Measurements from ENCODE around the gene MRPL4. TPM values are rescaled to one million over a fixed set of nuclear protein-coding genes. Genes with fewer than 3 reads are reported as not detected.

MRPL4 gene
- total RNA-seq, 4 donors from 2014 or later: 44.1 to 89.6 (median 62.5) TPM

DNA sequence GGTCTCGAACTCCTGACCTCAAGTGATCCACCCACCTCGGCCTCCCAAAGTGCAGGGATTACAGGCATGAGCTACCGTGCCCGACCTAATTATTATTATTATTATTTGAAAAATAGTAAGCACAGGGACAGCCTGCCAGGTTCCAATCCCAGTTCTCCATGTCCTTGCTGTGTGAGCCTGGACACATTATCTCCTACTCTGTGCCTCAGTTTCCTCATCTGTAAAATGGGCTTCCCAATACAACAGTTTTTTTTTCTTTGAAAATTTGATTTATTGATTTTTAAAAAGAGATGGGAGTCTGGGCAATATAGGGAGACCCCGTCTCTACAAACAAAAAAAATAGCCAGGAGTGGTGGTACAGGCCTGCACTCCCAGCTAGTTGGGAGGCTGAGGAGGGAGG, 54.3 kb downstream of the MRPL4 start:
- Histone ChIP-seq H3K4me1 (no peaks in the 10 kb centered on the region), H3K4me3 (no peak overlapping the region), H3K9me3 (no peaks in the 10 kb centered on the region), H3K27ac (no peak overlapping the region), H3K36me3 (no peaks in the 10 kb centered on the region), H3K27me3 (peaks cover 9% of the 10 kb centered on the region)
- no peak for DNase-seq
- TF ChIP-seq POLR2AphosphoS5 (IDR thresholded peaks at IDR 0.05) (no peak), POLR2A (IDR thresholded peaks at IDR 0.05) (no peak), EP300 (IDR thresholded peaks at IDR 0.05; ENCODE audit: low read depth) (no peak)
- TF ChIP-seq, protein P1, sequence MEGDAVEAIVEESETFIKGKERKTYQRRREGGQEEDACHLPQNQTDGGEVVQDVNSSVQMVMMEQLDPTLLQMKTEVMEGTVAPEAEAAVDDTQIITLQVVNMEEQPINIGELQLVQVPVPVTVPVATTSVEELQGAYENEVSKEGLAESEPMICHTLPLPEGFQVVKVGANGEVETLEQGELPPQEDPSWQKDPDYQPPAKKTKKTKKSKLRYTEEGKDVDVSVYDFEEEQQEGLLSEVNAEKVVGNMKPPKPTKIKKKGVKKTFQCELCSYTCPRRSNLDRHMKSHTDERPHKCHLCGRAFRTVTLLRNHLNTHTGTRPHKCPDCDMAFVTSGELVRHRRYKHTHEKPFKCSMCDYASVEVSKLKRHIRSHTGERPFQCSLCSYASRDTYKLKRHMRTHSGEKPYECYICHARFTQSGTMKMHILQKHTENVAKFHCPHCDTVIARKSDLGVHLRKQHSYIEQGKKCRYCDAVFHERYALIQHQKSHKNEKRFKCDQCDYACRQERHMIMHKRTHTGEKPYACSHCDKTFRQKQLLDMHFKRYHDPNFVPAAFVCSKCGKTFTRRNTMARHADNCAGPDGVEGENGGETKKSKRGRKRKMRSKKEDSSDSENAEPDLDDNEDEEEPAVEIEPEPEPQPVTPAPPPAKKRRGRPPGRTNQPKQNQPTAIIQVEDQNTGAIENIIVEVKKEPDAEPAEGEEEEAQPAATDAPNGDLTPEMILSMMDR (IDR thresholded peaks at IDR 0.05): no peak
- WGBS, 2 donors (ENCODE audit: low coverage in 1 of 2): 85 to 89% methylated on average over 1 to 5 of the region's 5 CpGs
- in situ Hi-C loops (cut with MboI; ENCODE audit: low pct_ligation_motif_present in 1 of 4, low pct_unique_long_range_greater_than_20kb in 1 of 4, low sequenced_read_pairs in 3 of 4) (no loop called here), intact Hi-C loops (cut with DNase I; ENCODE audit: low total_unique reads) (no loop called here)

DNA sequence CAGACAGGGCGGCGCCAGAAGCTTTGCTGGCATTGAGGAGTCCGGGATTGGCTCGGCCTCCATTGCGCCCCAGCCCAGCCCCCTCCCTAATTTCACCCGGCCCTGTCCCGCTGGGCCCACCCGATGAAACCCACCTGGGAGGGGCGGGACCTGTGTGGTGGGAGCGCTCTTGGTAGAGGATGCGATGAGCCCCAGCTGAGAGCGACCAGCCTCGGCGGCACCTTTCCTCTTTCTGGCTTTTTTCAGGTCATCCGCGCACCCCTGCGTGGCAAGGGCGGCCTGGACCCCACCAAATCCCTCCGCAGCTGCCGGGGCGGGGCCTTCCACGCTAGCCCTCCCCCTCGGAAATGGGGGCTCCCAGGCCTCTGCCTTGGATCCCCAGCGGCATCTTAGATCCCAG, 57.4 kb downstream of the MRPL4 start, which contains the start of gene ZGLP1:
Gene ZGLP1 (minus strand): TSS at position 393 of the 400 bp plus-strand sequence.
- Histone ChIP-seq H3K27ac (no peak within 1 kb of the TSS), H3K36me3 (no peaks in the 10 kb centered on the region), H3K9me3 (no peaks in the 10 kb centered on the region), H3K27me3 (no peaks in the 10 kb centered on the region), H3K4me1 (no peaks in the 10 kb centered on the region), H3K4me3 (no peak within 1 kb of the TSS)
- no peak for TF ChIP-seq EP300 (IDR thresholded peaks at IDR 0.05; ENCODE audit: low read depth)
- no peak for TF ChIP-seq POLR2AphosphoS5 (IDR thresholded peaks at IDR 0.05)
- intact Hi-C loops (cut with DNase I; ENCODE audit: low total_unique reads) (no loop called here), in situ Hi-C loops (cut with MboI; ENCODE audit: low pct_ligation_motif_present in 1 of 4, low pct_unique_long_range_greater_than_20kb in 1 of 4, low sequenced_read_pairs in 3 of 4) (no loop called here)
- WGBS, 2 donors (ENCODE audit: low coverage in 1 of 2): 98 to 100% methylated on average over 1 to 22 of the region's 24 CpGs
- DNase-seq: no peak

Small RNA genes within 50 kb of the gene (small RNA-seq; reads per million reads assigned to genes)
- gene AC011511.1: 0 reads per million in 4 donors
- gene MIR4322: 0 reads per million in 4 donors

Other genes starting within 250 kb of the MRPL4 start
- gene COL5A3, start 241.7 kb upstream of the MRPL4 start, total RNA-seq: 10 to 100 TPM in 2 of 4 donors, 1 to 10 TPM in 2; 2.5 to 17.7 (median 7.9) TPM
- not detected for gene RDH8, start 238.7 kb upstream of the MRPL4 start, total RNA-seq
- gene SHFL, start 165.9 kb upstream of the MRPL4 start, total RNA-seq: 10 to 100 TPM; 24.5 to 56.1 (median 39.0) TPM
- 1 to 10 TPM in 1 of 4 donors, under 1 TPM in 2, not detected in 1; 0.32 to 4.5 (median 0.55) TPM for gene ANGPTL6, start 149.5 kb upstream of the MRPL4 start, total RNA-seq
- 10 to 100 TPM; 10.1 to 31.8 (median 21.5) TPM for gene PPAN, start 145.9 kb upstream of the MRPL4 start, total RNA-seq
- gene P2RY11, start 140.5 kb upstream of the MRPL4 start, total RNA-seq: 10 to 100 TPM in 1 of 4 donors, 1 to 10 TPM in 2, under 1 TPM in 1; 0.80 to 13.8 (median 6.9) TPM
- 100 to 1,000 TPM; 169 to 293 (median 198) TPM for gene EIF3G, start 132.3 kb upstream of the MRPL4 start, total RNA-seq
- gene DNMT1, start 57.3 kb upstream of the MRPL4 start, total RNA-seq: 100 to 1,000 TPM in 1 of 4 donors, 10 to 100 TPM in 3; 23.3 to 122 (median 42.0) TPM
- 1 to 10 TPM in 3 of 4 donors, under 1 TPM in 1; 0.80 to 7.1 (median 3.5) TPM for gene S1PR2, start 20.9 kb upstream of the MRPL4 start, total RNA-seq
- gene ICAM1, start 18.9 kb downstream of the MRPL4 start, total RNA-seq: 10 to 100 TPM in 1 of 4 donors, 1 to 10 TPM in 3; 6.4 to 26.6 (median 7.7) TPM
- gene ICAM4, start 34.7 kb downstream of the MRPL4 start, total RNA-seq: under 1 TPM in 2 of 4 donors, not detected in 2; 0.48 to 0.55 TPM
- gene ICAM5, start 37.7 kb downstream of the MRPL4 start, total RNA-seq: under 1 TPM in 2 of 4 donors, not detected in 2; 0.27 to 0.48 TPM
- gene ZGLP1, start 57.6 kb downstream of the MRPL4 start, total RNA-seq: 1 to 10 TPM; 1.9 to 8.2 (median 3.8) TPM
- 10 to 100 TPM in 1 of 4 donors, 1 to 10 TPM in 2, not detected in 1; 6.1 to 28.9 (median 8.4) TPM for gene FDX2, start 63.8 kb downstream of the MRPL4 start, total RNA-seq
- 10 to 100 TPM; 35.0 to 39.6 (median 38.6) TPM for gene RAVER1, start 81.3 kb downstream of the MRPL4 start, total RNA-seq
- 10 to 100 TPM in 2 of 4 donors, 1 to 10 TPM in 2; 2.6 to 17.5 (median 8.6) TPM for gene ICAM3, start 87.4 kb downstream of the MRPL4 start, total RNA-seq
- gene TYK2, start 128.4 kb downstream of the MRPL4 start, total RNA-seq: 100 to 1,000 TPM; 111 to 463 (median 201) TPM
- 100 to 1,000 TPM; 125 to 168 (median 162) TPM for gene CDC37, start 151.3 kb downstream of the MRPL4 start, total RNA-seq
- gene PDE4A, start 168.3 kb downstream of the MRPL4 start, total RNA-seq: 10 to 100 TPM in 3 of 4 donors, 1 to 10 TPM in 1; 9.0 to 15.9 (median 13.1) TPM